GM12872 (cell line): ENCODE results near the gene ATP11A.

Source experiments
- TF ChIP-seq, protein P1 (sequence below): IDR thresholded peaks from 3 replicates; pipeline ENCODE4 v1.5.1; 2011; ENCODE audit warnings: low read depth, mild to moderate bottlenecking, low read length, moderate library complexity; ENCODE audit not compliant: insufficient read depth

Gene ATP11A

DNA sequence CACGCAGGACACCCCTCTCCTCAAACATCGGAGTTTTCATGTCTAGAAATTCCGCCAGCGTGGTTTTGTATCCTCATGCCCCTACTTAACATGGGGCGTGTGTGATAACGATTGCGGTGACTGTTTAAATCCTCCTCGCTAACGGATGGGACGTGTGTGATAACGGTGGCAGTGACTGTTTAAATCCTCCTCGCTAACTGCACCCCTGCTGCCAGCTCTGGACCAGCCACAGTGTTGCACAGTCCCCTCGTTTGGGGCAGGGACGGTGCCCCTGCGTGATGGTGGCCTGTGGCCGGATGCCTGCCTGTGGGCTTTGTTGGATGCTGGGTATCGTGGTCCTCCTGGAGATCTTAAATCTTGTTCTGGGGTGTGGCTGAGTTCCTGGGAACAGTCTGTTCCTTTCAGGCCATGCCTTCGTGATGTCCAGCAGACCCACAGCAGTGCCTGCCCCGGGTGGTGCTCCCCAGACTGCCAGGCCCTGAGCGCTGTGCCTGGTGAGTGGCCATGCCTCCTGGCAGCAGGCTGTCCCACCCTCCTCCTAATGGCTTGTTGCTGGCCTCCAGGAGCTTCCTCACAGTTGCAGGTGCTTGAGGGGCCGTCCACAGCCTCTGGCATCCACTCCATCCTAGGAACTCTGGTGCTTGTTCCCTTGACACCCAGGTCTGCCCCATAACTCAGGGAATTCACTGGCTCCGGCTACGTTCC lies 156.7 kb downstream of the ATP11A start:
- TF ChIP-seq, protein P1, sequence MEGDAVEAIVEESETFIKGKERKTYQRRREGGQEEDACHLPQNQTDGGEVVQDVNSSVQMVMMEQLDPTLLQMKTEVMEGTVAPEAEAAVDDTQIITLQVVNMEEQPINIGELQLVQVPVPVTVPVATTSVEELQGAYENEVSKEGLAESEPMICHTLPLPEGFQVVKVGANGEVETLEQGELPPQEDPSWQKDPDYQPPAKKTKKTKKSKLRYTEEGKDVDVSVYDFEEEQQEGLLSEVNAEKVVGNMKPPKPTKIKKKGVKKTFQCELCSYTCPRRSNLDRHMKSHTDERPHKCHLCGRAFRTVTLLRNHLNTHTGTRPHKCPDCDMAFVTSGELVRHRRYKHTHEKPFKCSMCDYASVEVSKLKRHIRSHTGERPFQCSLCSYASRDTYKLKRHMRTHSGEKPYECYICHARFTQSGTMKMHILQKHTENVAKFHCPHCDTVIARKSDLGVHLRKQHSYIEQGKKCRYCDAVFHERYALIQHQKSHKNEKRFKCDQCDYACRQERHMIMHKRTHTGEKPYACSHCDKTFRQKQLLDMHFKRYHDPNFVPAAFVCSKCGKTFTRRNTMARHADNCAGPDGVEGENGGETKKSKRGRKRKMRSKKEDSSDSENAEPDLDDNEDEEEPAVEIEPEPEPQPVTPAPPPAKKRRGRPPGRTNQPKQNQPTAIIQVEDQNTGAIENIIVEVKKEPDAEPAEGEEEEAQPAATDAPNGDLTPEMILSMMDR = no peak

DNA sequence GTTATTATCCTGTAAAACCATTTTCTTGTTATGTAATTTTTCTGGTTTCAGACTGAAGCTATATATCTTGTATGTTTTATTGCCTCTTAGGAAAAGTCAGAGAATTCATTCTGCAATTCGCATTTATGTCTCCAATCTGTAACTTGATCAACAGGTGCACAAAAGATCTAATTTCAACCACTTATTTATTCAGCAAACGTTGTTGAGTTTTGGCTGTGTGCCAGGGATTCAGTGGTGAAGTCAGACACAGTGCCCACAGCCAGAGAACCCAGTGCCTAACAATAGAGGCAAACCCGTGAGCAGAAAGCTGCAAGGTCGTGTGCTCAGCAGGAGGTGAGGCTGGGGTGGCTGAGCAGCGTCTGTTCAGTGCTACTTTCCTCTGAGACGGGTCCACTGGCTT lies 159.7 kb downstream of the ATP11A start:
- TF ChIP-seq, protein P1 = no peak

DNA sequence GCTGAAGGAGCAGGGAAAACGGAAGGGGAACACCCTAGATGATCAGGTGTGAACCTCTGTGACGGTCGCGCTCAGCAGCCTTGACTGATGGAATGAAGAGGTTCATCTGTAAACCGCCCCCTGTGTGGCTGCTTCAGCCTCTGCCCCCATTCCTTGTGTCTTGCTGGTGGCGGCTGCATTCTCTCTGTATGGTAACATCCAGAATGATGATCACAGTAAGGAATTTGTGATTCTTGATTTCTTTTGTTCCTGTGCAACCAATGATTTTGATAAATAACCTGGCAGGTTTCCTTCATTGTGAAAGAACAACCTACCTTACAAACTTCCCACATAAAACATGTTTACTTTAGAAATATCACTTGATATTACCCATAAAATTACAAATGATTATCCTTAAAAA lies 160.4 kb downstream of the ATP11A start:
- TF ChIP-seq, protein P1 = no peak

DNA sequence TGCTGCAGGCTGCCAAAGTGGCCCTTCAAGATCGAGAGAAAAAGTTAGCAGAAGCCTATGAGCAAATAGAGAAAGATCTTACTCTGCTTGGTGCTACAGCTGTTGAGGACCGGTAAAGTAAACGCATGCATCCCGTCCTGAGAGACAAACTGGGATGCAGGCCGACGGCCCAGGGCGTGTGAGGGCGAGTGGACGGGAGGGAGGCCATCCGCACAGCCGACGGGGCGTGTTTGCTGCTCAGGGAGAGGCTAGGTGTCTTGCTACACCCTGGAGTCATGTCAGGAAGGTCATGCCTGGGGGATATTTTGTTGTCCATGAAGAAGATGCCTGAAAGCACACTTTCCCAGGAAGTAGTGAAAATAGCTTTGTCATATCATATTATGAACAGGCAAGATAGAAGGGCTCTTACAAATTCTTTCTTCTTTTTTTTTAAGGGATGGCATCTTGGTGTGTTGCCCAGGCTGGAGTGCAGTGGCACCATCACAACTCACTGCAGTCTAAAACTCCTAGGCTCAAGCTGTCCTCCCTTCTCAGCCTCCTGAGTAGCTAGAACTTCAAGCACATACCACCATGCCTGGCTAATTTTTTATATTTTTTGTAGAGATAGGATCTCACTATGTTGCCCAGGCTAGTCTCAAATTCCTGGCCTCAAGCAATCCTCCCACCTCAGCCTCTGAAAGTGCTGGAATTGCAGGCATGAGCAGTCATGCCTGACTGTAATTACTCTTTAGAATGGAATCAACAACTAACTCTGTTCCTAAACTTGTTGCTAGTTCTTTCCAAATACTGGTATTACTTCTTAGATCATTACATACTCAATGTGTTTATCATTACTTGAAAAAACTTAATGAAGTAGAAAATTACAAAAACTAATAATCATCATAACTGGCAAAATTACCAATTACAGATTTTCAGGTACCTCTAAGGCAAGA lies 161.5 kb downstream of the ATP11A start:
- TF ChIP-seq, protein P1 = no peak

DNA sequence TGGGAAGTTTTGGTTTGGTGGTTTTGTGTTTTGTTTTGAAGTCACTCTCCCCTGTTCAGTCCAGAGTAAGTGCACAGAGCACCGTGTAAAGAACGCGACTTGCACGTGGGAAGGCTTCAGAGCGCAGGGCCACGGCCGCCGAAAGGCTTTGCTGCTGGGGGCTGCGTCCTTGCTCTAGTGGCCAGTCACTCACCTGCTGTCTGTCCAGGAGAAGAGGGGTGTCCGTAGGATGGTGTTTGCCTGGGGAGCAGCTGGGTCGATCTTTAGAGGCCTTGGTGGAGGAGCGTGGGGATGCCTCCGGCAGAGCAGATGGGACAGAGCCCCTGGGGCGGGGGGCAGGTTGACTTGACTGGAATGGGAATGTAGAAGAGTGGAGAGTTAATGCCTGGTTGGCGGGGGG lies 162.6 kb downstream of the ATP11A start:
- TF ChIP-seq, protein P1 = no peak

DNA sequence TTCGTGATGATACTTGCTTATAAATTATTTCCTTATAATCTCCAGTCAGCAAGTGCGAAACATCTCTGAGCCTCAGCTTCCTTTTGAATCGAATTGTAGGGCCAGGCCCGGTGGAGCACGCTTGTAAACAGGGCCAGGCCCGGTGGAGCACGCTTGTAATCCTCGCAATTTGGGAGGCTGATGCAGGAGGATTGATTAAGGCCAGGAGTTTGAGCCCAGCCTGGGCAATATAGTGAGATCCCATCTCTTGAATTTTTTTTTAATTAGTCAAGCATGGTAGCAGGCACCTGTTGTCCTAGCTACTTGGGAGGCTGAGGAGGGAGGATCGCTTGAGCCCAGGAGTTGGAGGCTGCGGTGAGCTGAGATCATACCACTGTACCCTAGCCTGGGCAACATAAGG lies 163.0 kb downstream of the ATP11A start:
- TF ChIP-seq, protein P1 = no peak

DNA sequence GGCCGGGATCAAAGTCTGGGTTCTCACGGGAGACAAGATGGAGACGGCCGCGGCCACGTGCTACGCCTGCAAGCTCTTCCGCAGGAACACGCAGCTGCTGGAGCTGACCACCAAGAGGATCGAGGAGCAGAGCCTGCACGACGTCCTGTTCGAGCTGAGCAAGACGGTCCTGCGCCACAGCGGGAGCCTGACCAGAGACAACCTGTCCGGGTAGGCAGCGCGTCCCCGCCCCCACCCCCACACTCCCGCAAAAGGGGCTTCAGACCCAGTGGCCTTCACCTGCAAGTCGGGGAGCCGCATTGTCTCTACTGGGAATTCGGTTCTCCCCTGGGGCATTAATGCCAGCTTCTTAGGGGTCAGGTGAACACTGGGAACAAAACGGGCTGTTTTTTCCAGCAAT lies 164.5 kb downstream of the ATP11A start:
- TF ChIP-seq, protein P1 = no peak
